ENCODE measurements around the gene BEST4.
"Not testable (repeated sequence)": the region's sequence is repeated elsewhere in the genome, so short reads cannot be mapped to it uniquely, and the experiment has no call there.

Gene BEST4

DNA sequence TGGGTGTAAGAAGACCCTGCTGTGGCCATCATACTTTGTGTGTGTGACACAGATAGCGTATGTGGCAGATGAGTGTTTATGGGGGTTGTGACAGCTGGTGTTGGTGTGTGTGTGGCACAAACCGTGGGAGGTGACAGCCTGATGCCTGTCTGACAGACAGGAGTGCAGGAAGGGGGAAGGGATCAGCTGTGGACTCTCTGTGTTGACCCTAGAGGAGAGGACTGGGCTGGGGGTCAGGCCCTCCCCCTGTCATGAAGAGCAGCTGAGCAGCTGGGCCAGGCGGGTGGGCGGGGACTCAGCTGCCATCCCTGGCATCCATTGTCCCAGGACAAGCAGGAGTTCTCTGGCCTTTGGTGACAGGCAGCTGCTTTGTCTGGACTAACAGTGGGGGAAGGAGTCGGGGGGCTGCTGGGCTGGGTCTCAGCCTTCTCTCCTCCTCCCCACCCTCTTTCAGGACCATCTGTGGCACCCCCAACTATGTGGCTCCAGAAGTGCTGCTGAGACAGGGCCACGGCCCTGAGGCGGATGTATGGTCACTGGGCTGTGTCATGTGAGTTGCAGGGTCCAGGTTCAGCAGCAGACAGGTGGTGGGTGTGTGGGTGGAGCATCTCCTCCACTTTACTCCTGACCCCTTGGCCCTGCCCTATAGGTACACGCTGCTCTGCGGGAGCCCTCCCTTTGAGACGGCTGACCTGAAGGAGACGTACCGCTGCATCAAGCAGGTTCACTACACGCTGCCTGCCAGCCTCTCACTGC is 14.5 kb upstream of the BEST4 start:
- peaks cover 0 to 48% (median 41%) of the 10 kb centered on the region in 4 experiments for H3K4me1 ChIP-seq (ENCODE audit: control extremely low read depth in 1 of 4, control insufficient read depth in 4 of 4, insufficient read depth in 4 of 4, low read length in 3 of 4)
- H3K9me3 ChIP-seq (ENCODE audit: control extremely low read depth in 1 of 5, control insufficient read depth in 4 of 5, insufficient read depth in 2 of 5, low read depth in 1 of 5, low read length in 4 of 5), result no peaks in the 10 kb centered on the region
- peaks cover 6 to 45% (median 34%) of the 10 kb centered on the region in 4 experiments for H3K36me3 ChIP-seq (ENCODE audit: control insufficient read depth in 4 of 4, insufficient read depth in 4 of 4, low read length in 3 of 4)
- WGBS (ENCODE audit: insufficient coverage), result 95% methylated on average over 10 of the region's 13 CpGs
- ChIA-PET CTCF (interaction anchor here (1.3 to 1.5 kb wide), 2 partner anchors 10 to 11 kb away, joined by 3 to 7 read pairs; no protein-coding TSS in a partner anchor), POLR2A (interaction anchor here (0.8 kb wide), 1 partner anchor 17 kb away, joined by 3 read pairs; no protein-coding TSS in a partner anchor)
- H3K4me3 ChIP-seq (ENCODE audit: control insufficient read depth in 1 of 7, extremely low read depth in 1 of 7, insufficient read depth in 4 of 7, low read depth in 2 of 7, low read length in 6 of 7), result peak overlapping the region in 1 of 7 experiments; percentile 33
- DNase-seq, result no peak
- no peak overlapping the region for H3K27ac ChIP-seq (ENCODE audit: insufficient read depth in 1 of 2, low read depth in 1 of 2, low read length in 2 of 2, poor library complexity in 1 of 2, severe bottlenecking in 2 of 2)
- H3K27me3 ChIP-seq (replicated peaks in 2 of 5; ENCODE audit: control insufficient read depth in 4 of 5, insufficient read depth in 5 of 5, low read length in 4 of 5), result no peaks in the 10 kb centered on the region

DNA sequence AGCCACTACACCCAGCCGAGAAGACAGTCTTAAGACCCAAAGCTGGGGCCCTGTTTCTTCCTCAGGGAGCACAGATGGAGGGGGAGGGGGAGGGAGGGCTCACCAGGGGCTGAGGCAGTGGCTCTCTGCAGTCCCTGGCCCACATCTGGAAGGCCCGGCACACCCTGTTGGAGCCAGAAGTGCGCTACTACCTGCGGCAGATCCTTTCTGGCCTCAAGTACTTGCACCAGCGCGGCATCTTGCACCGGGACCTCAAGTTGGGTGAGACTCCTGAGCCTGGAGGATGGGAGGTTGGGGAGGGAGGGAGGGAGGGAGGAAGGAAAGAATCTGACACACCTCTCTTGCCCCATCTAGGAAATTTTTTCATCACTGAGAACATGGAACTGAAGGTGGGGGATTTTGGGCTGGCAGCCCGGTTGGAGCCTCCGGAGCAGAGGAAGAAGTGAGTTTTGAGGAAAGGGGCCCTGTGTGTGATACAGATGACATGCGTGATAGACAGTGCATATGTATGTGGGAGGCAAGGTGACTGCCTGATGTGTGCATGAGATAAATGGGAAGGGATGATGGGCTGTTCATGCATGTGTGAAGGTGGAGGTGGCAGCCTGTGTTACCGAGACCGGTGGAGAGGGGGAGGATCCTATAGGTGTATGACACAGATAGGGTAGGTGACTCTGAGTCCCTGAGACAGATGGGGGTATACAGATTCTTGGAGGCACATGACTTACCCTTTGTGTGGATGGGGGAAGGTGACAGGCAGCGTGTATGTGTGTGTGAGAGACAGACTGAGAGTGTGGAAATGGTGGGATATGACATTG is 13.7 kb upstream of the BEST4 start:
- Histone ChIP-seq H3K27me3 (replicated peaks in 2 of 5; ENCODE audit: control insufficient read depth in 4 of 5, insufficient read depth in 5 of 5, low read length in 4 of 5) (no peaks in the 10 kb centered on the region), H3K4me3 (ENCODE audit: control insufficient read depth in 1 of 7, extremely low read depth in 1 of 7, insufficient read depth in 4 of 7, low read depth in 2 of 7, low read length in 6 of 7) (peak overlapping the region in 4 of 7 experiments; percentile 21 to 42 (median 33)), H3K4me1 (ENCODE audit: control extremely low read depth in 1 of 4, control insufficient read depth in 4 of 4, insufficient read depth in 4 of 4, low read length in 3 of 4) (peaks cover 0 to 40% (median 34%) of the 10 kb centered on the region in 4 experiments), H3K36me3 (ENCODE audit: control insufficient read depth in 4 of 4, insufficient read depth in 4 of 4, low read length in 3 of 4) (peaks cover 6 to 43% (median 34%) of the 10 kb centered on the region in 4 experiments), H3K27ac (ENCODE audit: insufficient read depth in 1 of 2, low read depth in 1 of 2, low read length in 2 of 2, poor library complexity in 1 of 2, severe bottlenecking in 2 of 2) (no peak overlapping the region), H3K9me3 (ENCODE audit: control extremely low read depth in 1 of 5, control insufficient read depth in 4 of 5, insufficient read depth in 2 of 5, low read depth in 1 of 5, low read length in 4 of 5) (no peaks in the 10 kb centered on the region)
- 67% methylated on average over 8 of the region's 13 CpGs for WGBS (ENCODE audit: insufficient coverage)
- DNase-seq, result no peak
- POLR2A ChIA-PET, result interaction anchor here (0.8 to 3.1 kb wide), 3 partner anchors 12 to 18 kb away, joined by 3 to 59 read pairs (median 10); no protein-coding TSS in a partner anchor
- CTCF ChIA-PET, result interaction anchor here (1.3 to 5.5 kb wide), 5 partner anchors 7 to 20 kb away, joined by 3 to 32 read pairs (median 14); partner anchors contain the start of genes BEST4 and BTBD19

DNA sequence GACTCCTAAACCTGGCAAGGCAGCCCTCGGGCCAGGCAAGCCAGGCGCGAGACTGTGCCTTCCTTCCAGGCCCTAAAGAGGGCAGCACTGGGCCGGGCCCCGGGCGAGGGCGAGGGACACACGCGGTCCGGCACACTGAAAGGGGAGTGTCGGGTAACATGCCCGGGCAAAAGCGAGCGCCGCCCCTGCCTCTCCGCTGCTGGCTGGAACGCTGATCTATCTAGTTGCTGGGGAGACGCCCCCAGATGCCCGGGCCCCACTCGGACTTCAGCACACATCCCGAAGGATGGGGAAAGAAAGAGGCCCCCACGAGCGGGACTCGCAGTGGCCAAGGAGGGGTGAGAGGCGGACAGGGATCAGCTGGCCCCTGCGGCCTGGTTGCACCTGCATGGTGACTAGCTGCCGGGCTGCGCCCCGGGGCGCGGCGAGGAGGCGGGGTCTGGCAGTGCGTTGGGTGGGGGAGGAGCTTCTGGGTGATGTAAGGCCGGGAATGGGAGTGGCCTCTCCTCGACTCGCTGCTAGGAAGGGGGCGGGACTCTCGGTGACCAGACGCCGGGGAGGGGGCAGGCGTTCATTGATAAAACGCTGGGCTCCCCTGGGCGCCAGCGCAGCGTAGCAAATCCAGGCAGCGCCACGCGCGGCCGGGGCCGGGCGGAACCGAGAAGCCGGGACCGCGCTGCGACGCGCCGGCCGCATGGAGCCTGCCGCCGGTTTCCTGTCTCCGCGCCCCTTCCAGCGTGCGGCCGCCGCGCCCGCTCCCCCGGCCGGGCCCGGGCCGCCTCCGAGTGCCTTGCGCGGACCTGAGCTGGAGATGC is 12.0 kb upstream of the BEST4 start, which contains the start of gene PLK3:
PLK3 (plus strand) TSS at position 608 of the 815 bp plus-strand sequence; CDS start at position 695, 87 bp downstream.
- POLR2A ChIA-PET, result interaction anchor here (0.6 to 3.1 kb wide), 14 partner anchors 9 to 78 kb away, joined by 3 to 59 read pairs (median 6); partner anchors contain the start of genes BTBD19, RNU5D-1 and RPS8
- peaks cover 0 to 32% (median 24%) of the 10 kb centered on the region in 4 experiments for H3K4me1 ChIP-seq (ENCODE audit: control extremely low read depth in 1 of 4, control insufficient read depth in 4 of 4, insufficient read depth in 4 of 4, low read length in 3 of 4)
- CTCF ChIA-PET, result interaction anchor here (0.7 to 5.5 kb wide), 13 partner anchors 9 to 514 kb away, joined by 3 to 32 read pairs (median 5); partner anchors contain the start of genes BEST4, BTBD19 and PTCH2

DNA sequence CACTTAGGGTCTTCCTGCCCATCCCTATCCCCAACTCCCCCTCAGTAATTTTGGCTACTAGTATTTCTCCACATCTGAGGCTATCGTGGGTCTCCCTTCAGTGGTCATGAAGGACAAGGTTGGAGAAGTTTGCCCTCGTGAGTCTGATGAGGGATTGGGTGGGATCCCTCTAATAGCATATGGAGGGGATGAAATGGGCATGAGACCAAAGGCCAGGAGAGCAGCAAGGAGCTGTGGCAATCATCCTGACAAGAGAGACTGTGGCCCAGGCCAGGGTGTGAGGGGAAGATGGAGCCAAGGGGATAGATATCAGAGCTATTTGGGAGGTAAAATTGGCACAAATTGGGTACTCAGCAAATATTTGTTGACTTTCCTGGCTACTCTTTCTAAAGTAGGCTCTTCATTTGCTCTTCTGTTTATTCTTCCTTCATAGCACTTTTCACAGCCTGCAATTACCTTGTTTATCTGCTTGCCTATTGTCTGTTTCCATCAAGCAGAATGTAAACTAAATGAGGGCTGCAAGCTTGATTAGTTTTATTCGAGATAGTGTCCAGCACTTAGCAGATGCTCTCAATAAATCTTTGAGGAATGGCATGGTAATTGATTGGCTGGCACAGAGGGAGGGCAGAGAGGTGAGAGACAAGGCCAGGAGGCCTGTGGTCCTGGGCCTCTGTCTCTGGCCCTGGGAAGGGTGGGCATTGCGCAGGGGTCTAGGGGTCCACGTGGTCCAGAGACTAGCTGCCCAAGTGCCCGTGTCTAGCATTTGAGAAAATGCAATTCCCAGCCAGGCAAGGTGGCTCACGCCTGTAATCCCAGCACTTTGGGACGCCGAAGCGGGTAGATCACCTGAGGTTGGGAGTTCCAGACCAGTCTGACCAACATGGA is 10.8 kb upstream of the BEST4 start:
- no peak for DNase-seq
- WGBS (ENCODE audit: insufficient coverage), result 94% methylated on average over 9 of the region's 10 CpGs
- Histone ChIP-seq H3K27me3 (replicated peaks in 2 of 5; ENCODE audit: control insufficient read depth in 4 of 5, insufficient read depth in 5 of 5, low read length in 4 of 5) (no peaks in the 10 kb centered on the region), H3K27ac (ENCODE audit: insufficient read depth in 1 of 2, low read depth in 1 of 2, low read length in 2 of 2, poor library complexity in 1 of 2, severe bottlenecking in 2 of 2) (peak overlapping the region in 1 of 2 experiments; percentile 71), H3K9me3 (ENCODE audit: control extremely low read depth in 1 of 5, control insufficient read depth in 4 of 5, insufficient read depth in 2 of 5, low read depth in 1 of 5, low read length in 4 of 5) (no peaks in the 10 kb centered on the region), H3K4me3 (ENCODE audit: control insufficient read depth in 1 of 7, extremely low read depth in 1 of 7, insufficient read depth in 4 of 7, low read depth in 2 of 7, low read length in 6 of 7) (no peak overlapping the region), H3K4me1 (ENCODE audit: control extremely low read depth in 1 of 4, control insufficient read depth in 4 of 4, insufficient read depth in 4 of 4, low read length in 3 of 4) (peaks cover 0 to 32% (median 24%) of the 10 kb centered on the region in 4 experiments), H3K36me3 (ENCODE audit: control insufficient read depth in 4 of 4, insufficient read depth in 4 of 4, low read length in 3 of 4) (peaks cover 6 to 19% (median 14%) of the 10 kb centered on the region in 4 experiments)
- ChIA-PET CTCF (interaction anchor here (0.8 to 5.5 kb wide), 8 partner anchors 8 to 44 kb away, joined by 3 to 32 read pairs (median 6); partner anchors contain the start of genes BEST4, BTBD19 and PTCH2), POLR2A (interaction anchor here (0.6 to 3.1 kb wide), 5 partner anchors 10 to 159 kb away, joined by 3 to 59 read pairs (median 21); partner anchors contain the start of genes BTBD19 and RPS8)

More for the DNA sequence above, 12.0 kb upstream of the BEST4 start, which contains the start of gene PLK3:
- no peaks in the 10 kb centered on the region for H3K9me3 ChIP-seq (ENCODE audit: control extremely low read depth in 1 of 5, control insufficient read depth in 4 of 5, insufficient read depth in 2 of 5, low read depth in 1 of 5, low read length in 4 of 5)
- peak; percentile 97 to 99 (median 99) for DNase-seq
- H3K4me3 ChIP-seq (ENCODE audit: control insufficient read depth in 1 of 7, extremely low read depth in 1 of 7, insufficient read depth in 4 of 7, low read depth in 2 of 7, low read length in 6 of 7), result peak within 1 kb of the TSS; percentile 58 to 86 (median 78)
- H3K27ac ChIP-seq (ENCODE audit: insufficient read depth in 1 of 2, low read depth in 1 of 2, low read length in 2 of 2, poor library complexity in 1 of 2, severe bottlenecking in 2 of 2), result peak within 1 kb of the TSS in 1 of 2 experiments; percentile 71
- no peaks in the 10 kb centered on the region for H3K27me3 ChIP-seq (replicated peaks in 2 of 5; ENCODE audit: control insufficient read depth in 4 of 5, insufficient read depth in 5 of 5, low read length in 4 of 5)
- WGBS (ENCODE audit: insufficient coverage), result 0% methylated on average over 79 of the region's 79 CpGs
- peaks cover 6 to 29% (median 23%) of the 10 kb centered on the region in 4 experiments for H3K36me3 ChIP-seq (ENCODE audit: control insufficient read depth in 4 of 4, insufficient read depth in 4 of 4, low read length in 3 of 4)

DNA sequence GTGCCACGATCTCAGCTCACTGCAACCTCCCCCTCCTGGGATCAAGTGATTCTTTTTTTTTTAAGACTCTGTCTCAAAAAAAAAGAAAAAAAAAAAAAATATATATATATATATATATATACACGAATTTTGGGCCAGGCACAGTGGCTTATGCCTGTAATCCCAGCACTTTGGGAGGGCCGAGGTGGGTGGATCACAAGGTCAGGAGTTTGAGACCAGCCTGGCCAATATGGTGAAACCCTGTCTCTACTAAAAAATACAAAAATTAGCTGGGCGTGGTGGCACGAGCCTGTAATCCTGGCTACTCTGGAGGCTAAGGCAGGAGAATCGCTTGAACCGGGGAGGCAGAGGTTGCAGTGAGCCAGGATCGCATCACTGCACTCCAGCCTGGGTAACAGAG is 9.9 kb upstream of the BEST4 start:
- DNase-seq; H3K9me3 ChIP-seq (ENCODE audit: control extremely low read depth in 1 of 5, control insufficient read depth in 4 of 5, insufficient read depth in 2 of 5, low read depth in 1 of 5, low read length in 4 of 5); H3K27me3 ChIP-seq (replicated peaks in 2 of 5; ENCODE audit: control insufficient read depth in 4 of 5, insufficient read depth in 5 of 5, low read length in 4 of 5); H3K4me3 ChIP-seq (ENCODE audit: control insufficient read depth in 1 of 7, extremely low read depth in 1 of 7, insufficient read depth in 4 of 7, low read depth in 2 of 7, low read length in 6 of 7); POLR2A ChIA-PET; H3K27ac ChIP-seq (ENCODE audit: insufficient read depth in 1 of 2, low read depth in 1 of 2, low read length in 2 of 2, poor library complexity in 1 of 2, severe bottlenecking in 2 of 2): not testable (repeated sequence)
- Histone ChIP-seq H3K4me1 (ENCODE audit: control extremely low read depth in 1 of 4, control insufficient read depth in 4 of 4, insufficient read depth in 4 of 4, low read length in 3 of 4) (peaks cover 0 to 32% (median 24%) of the 10 kb centered on the region in 4 experiments), H3K36me3 (ENCODE audit: control insufficient read depth in 4 of 4, insufficient read depth in 4 of 4, low read length in 3 of 4) (peaks cover 3 to 11% (median 7%) of the 10 kb centered on the region in 4 experiments)
- CTCF ChIA-PET, result interaction anchor here (0.9 to 5.5 kb wide), 3 partner anchors 11 to 37 kb away, joined by 3 to 32 read pairs (median 14); partner anchors contain the start of gene BEST4
- 98% methylated on average over 5 of the region's 8 CpGs for WGBS (ENCODE audit: insufficient coverage)
